ENCODE data around the gene DCAF10. TPM values are rescaled to one million over a fixed set of nuclear protein-coding genes. Genes with fewer than 3 reads are reported as not detected.
"Not testable (repeated sequence)": the region's sequence is repeated elsewhere in the genome, so short reads cannot be mapped to it uniquely, and the experiment has no call there.

The DCAF10 gene
- polyA plus RNA-seq, 1 donor from 2014 or later, result 23.3 TPM

- H3K9me3 ChIP-seq (ENCODE audit: low read length), result no peaks in the 10 kb centered on the region
- no peak for TF ChIP-seq EZH2 (IDR thresholded peaks at IDR 0.05; ENCODE audit: borderline replicate concordance, insufficient read depth, low read length, poor library complexity, severe bottlenecking)
- TF ChIP-seq RAD21 (conservative IDR thresholded peaks at IDR 0.05), result no peak
- TF ChIP-seq SMC3 (conservative IDR thresholded peaks at IDR 0.05; ENCODE audit: poor library complexity), result no peak
- no peak for TF ChIP-seq MXI1 (conservative IDR thresholded peaks at IDR 0.05; ENCODE audit: poor library complexity, severe bottlenecking)
- TF ChIP-seq EP300 (conservative IDR thresholded peaks at IDR 0.05; ENCODE audit: poor library complexity, severe bottlenecking), result no peak
- no peak for TF ChIP-seq TAF1 (IDR thresholded peaks at IDR 0.05; ENCODE audit: low read depth)
- TF ChIP-seq CTCF (IDR thresholded peaks at IDR 0.05; ENCODE audit: poor library complexity, severe bottlenecking), result no peak
- no peak for TF ChIP-seq REST (IDR thresholded peaks at IDR 0.05; ENCODE audit: borderline replicate concordance)
- no peak for TF ChIP-seq POLR2AphosphoS5 (IDR thresholded peaks at IDR 0.05)
- no peak overlapping the region for H2AFZ ChIP-seq (ENCODE audit: low read depth, low read length)
- no peaks in the 10 kb centered on the region for H3F3A ChIP-seq (ENCODE audit: insufficient read depth, low read length, poor library complexity, severe bottlenecking)
- no peaks in the 10 kb centered on the region for H3K27me3 ChIP-seq (ENCODE audit: insufficient read depth, low read depth, low read length)
- peaks cover 5% of the 10 kb centered on the region for H3K79me2 ChIP-seq (replicated peaks; ENCODE audit: insufficient read depth, low read length)
- H3K4me3 ChIP-seq (ENCODE audit: low read length), result no peak overlapping the region
- no peak overlapping the region for H3K4me2 ChIP-seq (ENCODE audit: low read length)
- H3K9ac ChIP-seq (ENCODE audit: low read length), result no peak overlapping the region
- H4K20me1 ChIP-seq (ENCODE audit: insufficient read depth), result no peaks in the 10 kb centered on the region
- no peak overlapping the region for H3K27ac ChIP-seq (ENCODE audit: low read length)
- H3K36me3 ChIP-seq (ENCODE audit: insufficient read depth, low read length), result no peaks in the 10 kb centered on the region
- H3K9me2 ChIP-seq (ENCODE audit: insufficient read depth, low read length), result no peaks in the 10 kb centered on the region
Observed at GRCh38 chr9:37818849-37819248, 18.3 kb downstream of the DCAF10 start.

- Histone ChIP-seq H2AFZ (ENCODE audit: low read depth, low read length) (no peak overlapping the region), H3K36me3 (ENCODE audit: insufficient read depth, low read length) (peaks cover 2% of the 10 kb centered on the region), H3K9ac (ENCODE audit: low read length) (no peak overlapping the region), H3K79me2 (replicated peaks; ENCODE audit: insufficient read depth, low read length) (peaks cover 5% of the 10 kb centered on the region), H3K4me3 (ENCODE audit: low read length) (no peak overlapping the region), H3K9me2 (ENCODE audit: insufficient read depth, low read length) (no peaks in the 10 kb centered on the region), H3F3A (ENCODE audit: insufficient read depth, low read length, poor library complexity, severe bottlenecking) (no peaks in the 10 kb centered on the region), H3K4me2 (ENCODE audit: low read length) (no peak overlapping the region), H3K27me3 (ENCODE audit: insufficient read depth, low read depth, low read length) (no peaks in the 10 kb centered on the region), H4K20me1 (ENCODE audit: insufficient read depth) (no peaks in the 10 kb centered on the region), H3K9me3 (ENCODE audit: low read length) (no peaks in the 10 kb centered on the region), H3K27ac (ENCODE audit: low read length) (no peak overlapping the region)
- TF ChIP-seq REST (IDR thresholded peaks at IDR 0.05; ENCODE audit: borderline replicate concordance) (no peak), TAF1 (IDR thresholded peaks at IDR 0.05; ENCODE audit: low read depth) (no peak), SMC3 (conservative IDR thresholded peaks at IDR 0.05; ENCODE audit: poor library complexity) (no peak), EP300 (conservative IDR thresholded peaks at IDR 0.05; ENCODE audit: poor library complexity, severe bottlenecking) (no peak), RAD21 (conservative IDR thresholded peaks at IDR 0.05) (no peak), EZH2 (IDR thresholded peaks at IDR 0.05; ENCODE audit: borderline replicate concordance, insufficient read depth, low read length, poor library complexity, severe bottlenecking) (no peak), MXI1 (conservative IDR thresholded peaks at IDR 0.05; ENCODE audit: poor library complexity, severe bottlenecking) (no peak), CTCF (IDR thresholded peaks at IDR 0.05; ENCODE audit: poor library complexity, severe bottlenecking) (no peak), POLR2AphosphoS5 (IDR thresholded peaks at IDR 0.05) (no peak)
Observed at GRCh38 chr9:37820142-37820541, 19.5 kb downstream of the DCAF10 start.

GRCh38 chr9:37825174-37825573, 24.6 kb downstream of the DCAF10 start:
- not testable (repeated sequence) for H2AFZ ChIP-seq (ENCODE audit: low read depth, low read length); H3K27me3 ChIP-seq (ENCODE audit: insufficient read depth, low read depth, low read length); H3F3A ChIP-seq (ENCODE audit: insufficient read depth, low read length, poor library complexity, severe bottlenecking); H3K9me3 ChIP-seq (ENCODE audit: low read length); H4K20me1 ChIP-seq (ENCODE audit: insufficient read depth); H3K79me2 ChIP-seq (replicated peaks; ENCODE audit: insufficient read depth, low read length); H3K4me2 ChIP-seq (ENCODE audit: low read length); H3K4me3 ChIP-seq (ENCODE audit: low read length); H3K27ac ChIP-seq (ENCODE audit: low read length); H3K9ac ChIP-seq (ENCODE audit: low read length); H3K9me2 ChIP-seq (ENCODE audit: insufficient read depth, low read length); H3K36me3 ChIP-seq (ENCODE audit: insufficient read depth, low read length)

Measured in neural cell (in vitro differentiated cells).